ENCODE results near the gene MOB2. TPM values are rescaled to one million over a fixed set of nuclear protein-coding genes. Genes with fewer than 3 reads are reported as not detected.

MOB2 gene
- total RNA-seq, 4 donors from 2014 or later, result 59.6 to 103 (median 87.8) TPM

DNA sequence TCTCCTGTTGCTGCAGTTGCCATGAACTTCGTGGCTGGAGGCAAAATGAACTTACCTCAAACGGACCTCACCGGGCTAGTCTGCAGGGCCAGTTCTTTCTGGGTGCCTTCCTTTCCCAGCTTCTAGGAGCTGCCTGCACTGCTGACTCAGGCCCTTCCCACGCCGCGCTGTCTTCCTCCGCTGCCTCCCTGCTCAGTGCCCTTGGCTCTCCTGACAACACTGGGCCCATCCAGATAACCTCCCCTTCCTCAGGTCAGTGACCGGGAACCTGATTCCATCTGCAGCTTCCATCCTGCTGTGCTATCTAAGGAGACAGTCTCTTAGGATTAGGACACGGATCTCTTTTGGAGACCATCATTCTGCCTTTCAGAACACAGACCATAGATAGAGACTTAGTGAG is 19.3 kb downstream of the MOB2 start:
- peak overlapping the region in 3 of 4 donors; percentile 46 to 77 (median 71) for H3K27ac ChIP-seq
- ATAC-seq, result no peak
- H3K9me3 ChIP-seq, result no peaks in the 10 kb centered on the region
- H3K36me3 ChIP-seq, result peaks cover 0 to 93% of the 10 kb centered on the region in 2 donors
- TF ChIP-seq CTCF (IDR thresholded peaks at IDR 0.05) (no peak), POLR2A (IDR thresholded peaks at IDR 0.05) (no peak), EP300 (IDR thresholded peaks at IDR 0.05) (no peak)
- WGBS, 2 donors (ENCODE audit: low coverage in 1 of 2), result 58 to 74% methylated on average over 2 to 4 of the region's 9 CpGs
- no peak overlapping the region for H3K4me3 ChIP-seq
- H3K4me1 ChIP-seq, result peaks cover 0 to 60% (median 0%) of the 10 kb centered on the region in 3 donors
- H3K27me3 ChIP-seq, result no peaks in the 10 kb centered on the region

DNA sequence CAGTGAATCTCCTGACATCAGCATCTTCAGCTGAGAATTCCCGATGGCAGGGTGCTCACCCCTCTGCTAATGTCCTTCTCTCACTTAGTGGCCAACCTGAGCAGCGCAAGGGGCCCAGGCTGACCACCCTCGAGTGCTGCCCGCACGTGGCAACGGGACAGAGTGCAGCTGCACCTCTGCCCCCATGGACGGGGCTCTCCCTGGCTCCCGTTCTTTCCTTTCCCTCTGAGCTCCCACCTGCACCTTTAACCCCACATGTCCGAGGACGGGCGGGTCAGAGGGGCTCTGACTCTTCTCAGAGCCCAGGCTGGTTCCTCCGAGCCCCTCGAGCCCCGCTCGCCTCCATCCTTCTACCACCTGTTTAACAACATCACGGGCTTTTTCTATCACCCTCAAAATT is 19.8 kb downstream of the MOB2 start:
- TF ChIP-seq EP300 (IDR thresholded peaks at IDR 0.05) (no peak), CTCF (IDR thresholded peaks at IDR 0.05) (no peak), POLR2AphosphoS5 (IDR thresholded peaks at IDR 0.05) (no peak), POLR2A (IDR thresholded peaks at IDR 0.05) (no peak)
- no peak overlapping the region for H3K4me3 ChIP-seq
- WGBS, 2 donors (ENCODE audit: low coverage in 1 of 2), result 74 to 88% methylated on average over 8 to 16 of the region's 16 CpGs
- ATAC-seq, result no peak
- H3K9me3 ChIP-seq, result no peaks in the 10 kb centered on the region
- H3K4me1 ChIP-seq, result peaks cover 0 to 60% (median 0%) of the 10 kb centered on the region in 3 donors
- H3K36me3 ChIP-seq, result peaks cover 0 to 89% of the 10 kb centered on the region in 2 donors
- peak overlapping the region in 2 of 4 donors; percentile 71 to 77 for H3K27ac ChIP-seq
- no peaks in the 10 kb centered on the region for H3K27me3 ChIP-seq

DNA sequence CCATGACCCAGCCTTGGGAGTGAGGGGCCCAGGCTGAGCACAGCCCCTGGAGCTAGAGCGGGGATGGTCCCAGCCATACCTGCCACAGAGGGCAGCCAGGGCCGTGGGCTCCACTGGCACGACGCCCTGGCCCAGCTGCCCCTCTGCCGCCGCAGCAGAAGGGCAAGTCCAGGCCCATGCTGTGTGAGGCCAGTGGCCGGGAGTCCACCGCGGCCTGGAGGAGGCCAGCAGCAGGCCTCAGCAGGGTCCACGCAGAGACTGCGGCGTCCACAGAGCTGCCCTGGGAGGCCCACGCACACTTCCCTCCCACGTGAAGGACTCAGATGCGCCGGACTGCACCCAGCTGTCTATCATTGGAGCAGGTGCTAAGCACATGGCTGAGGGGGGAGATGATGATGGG is 23.5 kb downstream of the MOB2 start:
- no peak for ATAC-seq
- Histone ChIP-seq H3K9me3 (no peaks in the 10 kb centered on the region), H3K36me3 (peaks cover 0 to 51% of the 10 kb centered on the region in 2 donors), H3K27ac (peak overlapping the region in 3 of 4 donors; percentile 50 to 93 (median 93)), H3K4me1 (peaks cover 0 to 72% (median 29%) of the 10 kb centered on the region in 3 donors), H3K27me3 (no peaks in the 10 kb centered on the region), H3K4me3 (no peak overlapping the region)
- TF ChIP-seq EP300 (IDR thresholded peaks at IDR 0.05), result no peak
- TF ChIP-seq POLR2A (IDR thresholded peaks at IDR 0.05), result no peak
- TF ChIP-seq CTCF (IDR thresholded peaks at IDR 0.05), result no peak
- no peak for TF ChIP-seq POLR2AphosphoS5 (IDR thresholded peaks at IDR 0.05)
- WGBS, 2 donors (ENCODE audit: low coverage in 1 of 2), result no CpG with 5 or more reads among the region's 16 CpGs

- TF ChIP-seq EP300 (IDR thresholded peaks at IDR 0.05), result no peak
- no peak for TF ChIP-seq POLR2A (IDR thresholded peaks at IDR 0.05)
- TF ChIP-seq CTCF (IDR thresholded peaks at IDR 0.05), result no peak
- TF ChIP-seq POLR2AphosphoS5 (IDR thresholded peaks at IDR 0.05), result no peak
- Histone ChIP-seq H3K9me3 (no peaks in the 10 kb centered on the region), H3K4me3 (no peak overlapping the region), H3K27me3 (no peaks in the 10 kb centered on the region), H3K27ac (peak overlapping the region in 3 of 4 donors; percentile 25 to 93 (median 93)), H3K36me3 (peaks cover 0 to 48% of the 10 kb centered on the region in 2 donors), H3K4me1 (peaks cover 0 to 72% (median 31%) of the 10 kb centered on the region in 3 donors)
- no CpG with 5 or more reads among the region's 13 CpGs for WGBS, 2 donors (ENCODE audit: low coverage in 1 of 2)
- no peak for ATAC-seq
Observed at GRCh38 chr11:1462698-1462975, 23.9 kb downstream of the MOB2 start.

DNA sequence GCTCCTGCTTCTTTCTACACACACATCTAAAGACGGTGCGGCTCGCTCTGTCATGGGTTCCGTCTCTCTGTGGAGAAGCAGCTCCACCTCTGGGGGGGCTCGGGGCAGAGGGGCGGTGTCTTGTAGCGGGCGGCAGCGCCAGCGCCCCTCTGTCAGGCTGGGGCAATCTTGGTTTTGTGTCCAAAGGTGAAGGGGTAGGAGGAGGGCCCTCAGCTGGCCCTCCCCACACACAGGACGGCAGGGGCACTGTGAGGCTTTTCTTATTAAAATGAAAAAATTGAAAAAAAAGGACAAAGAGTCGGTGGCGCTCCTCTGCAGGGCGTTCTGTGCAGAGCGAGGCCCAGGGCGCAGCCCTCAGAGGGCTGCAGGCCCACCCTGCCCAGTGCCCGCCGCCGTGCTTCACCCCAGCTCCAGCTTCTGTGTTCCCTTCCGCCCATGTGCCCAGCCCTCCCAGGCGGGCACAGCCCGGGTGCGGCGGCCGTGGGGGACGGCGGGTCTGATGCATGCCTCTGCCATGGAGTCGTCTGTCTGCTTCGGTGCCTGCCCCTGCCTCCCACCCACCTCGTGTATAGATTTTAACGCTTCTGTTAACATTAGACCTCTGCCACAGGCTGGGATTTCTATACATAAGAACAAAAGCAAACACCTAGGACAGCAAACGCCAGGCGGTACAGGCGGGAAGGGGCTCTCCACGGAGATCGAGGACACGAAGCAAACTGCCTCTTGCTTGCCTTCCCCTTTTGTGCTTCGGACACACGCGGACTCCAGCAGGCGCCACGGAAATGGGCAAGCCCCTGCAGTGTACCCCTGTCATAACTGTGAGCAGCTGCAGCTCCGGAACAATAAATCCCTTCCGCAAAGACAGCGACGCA is 24.5 kb downstream of the MOB2 start:
- H3K27ac ChIP-seq, result peak overlapping the region; percentile 25 to 93 (median 88)
- TF ChIP-seq POLR2AphosphoS5 (IDR thresholded peaks at IDR 0.05) (no peak), CTCF (IDR thresholded peaks at IDR 0.05) (no peak), POLR2A (IDR thresholded peaks at IDR 0.05) (no peak), EP300 (IDR thresholded peaks at IDR 0.05) (no peak)
- ATAC-seq, result no peak

More for the DNA sequence above, 24.5 kb downstream of the MOB2 start:
- no peaks in the 10 kb centered on the region for H3K9me3 ChIP-seq
- H3K36me3 ChIP-seq, result peaks cover 0 to 44% of the 10 kb centered on the region in 2 donors
- H3K4me3 ChIP-seq, result peak overlapping the region in 1 of 2 donors; percentile 50
- peaks cover 0 to 72% (median 31%) of the 10 kb centered on the region in 3 donors for H3K4me1 ChIP-seq
- 55 to 80% methylated on average over 12 to 20 of the region's 46 CpGs for WGBS, 2 donors (ENCODE audit: low coverage in 1 of 2)
- H3K27me3 ChIP-seq, result no peaks in the 10 kb centered on the region

Data from gastroesophageal sphincter (tissue), 4 donors.